Jurkat, Clone E6-1 (cell line): Measurements from ENCODE around the gene GPRASP2.

ENCODE experiments used
- DNase-seq: peaks from one replicate; pipeline ENCODE4 v3.0.0-alpha.2; 2011; ENCODE audit warnings: low read depth, low spot score
- H3K4me3 ChIP-seq: 2 replicates; pipeline ENCODE4 v1.5.1; 2011; ENCODE audit warnings: mild to moderate bottlenecking, low read length, control low read depth, moderate library complexity

The GPRASP2 gene

DNA sequence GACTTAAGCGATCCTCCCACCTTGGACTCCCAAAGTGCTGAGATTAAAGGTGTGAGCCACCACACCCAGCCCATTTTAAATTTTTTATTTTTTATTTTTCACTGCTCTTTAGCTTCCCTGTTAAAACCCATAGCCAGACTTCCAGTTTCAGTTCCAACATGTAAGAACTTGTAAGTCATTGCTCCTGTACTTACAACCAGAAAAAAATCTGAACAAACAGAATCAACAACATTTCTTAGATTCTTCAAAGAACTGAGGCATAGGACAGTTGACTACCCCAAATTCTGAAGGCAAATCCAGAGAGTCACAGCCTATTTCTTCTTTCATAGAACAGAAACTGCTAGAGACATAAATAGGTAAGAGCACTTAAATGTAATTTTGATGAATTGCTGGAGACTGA is 16.4 kb downstream of the GPRASP2 start:
- H3K4me3 ChIP-seq = no peak overlapping the region
- DNase-seq = no peak

DNA sequence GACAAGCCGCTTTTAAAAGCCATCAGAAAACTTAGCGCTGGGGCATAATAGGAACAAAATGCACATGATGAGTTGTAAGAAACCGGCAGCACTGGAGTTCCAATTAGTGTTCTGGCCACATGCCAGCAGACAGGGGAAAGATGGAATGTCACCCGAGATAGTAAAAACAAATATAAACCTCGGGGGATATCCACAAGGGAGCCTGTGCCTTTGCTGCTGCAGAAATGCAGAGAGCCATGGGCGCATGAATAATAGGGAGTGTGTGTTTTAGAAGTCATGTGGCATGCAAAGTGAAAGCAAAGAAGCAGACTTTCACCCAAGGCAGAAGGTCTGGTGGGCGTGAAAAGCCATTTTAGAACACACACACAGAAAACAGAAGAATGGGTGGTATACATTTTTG is 27.4 kb downstream of the GPRASP2 start:
- DNase-seq = no peak
- no peak overlapping the region for H3K4me3 ChIP-seq

DNA sequence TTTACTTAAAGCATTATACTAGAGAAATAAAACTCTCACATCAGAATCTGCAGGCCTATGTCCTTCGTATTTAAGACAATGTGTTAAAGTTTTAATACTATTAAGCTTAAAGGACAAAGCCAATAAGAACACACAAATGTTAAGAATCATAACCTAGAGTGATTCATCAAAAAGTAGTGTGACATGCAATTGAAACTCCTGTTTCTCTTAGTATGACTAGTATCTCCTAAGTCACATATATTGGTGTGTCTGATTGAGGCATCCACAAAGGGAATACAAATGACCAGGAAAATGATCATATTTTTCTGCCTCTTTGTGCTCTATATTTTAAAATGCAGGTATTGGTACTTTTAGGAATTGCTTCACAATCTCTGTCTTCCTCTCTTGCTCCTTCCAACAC is 32.1 kb downstream of the GPRASP2 start:
- no peak for DNase-seq
- no peak overlapping the region for H3K4me3 ChIP-seq

DNA sequence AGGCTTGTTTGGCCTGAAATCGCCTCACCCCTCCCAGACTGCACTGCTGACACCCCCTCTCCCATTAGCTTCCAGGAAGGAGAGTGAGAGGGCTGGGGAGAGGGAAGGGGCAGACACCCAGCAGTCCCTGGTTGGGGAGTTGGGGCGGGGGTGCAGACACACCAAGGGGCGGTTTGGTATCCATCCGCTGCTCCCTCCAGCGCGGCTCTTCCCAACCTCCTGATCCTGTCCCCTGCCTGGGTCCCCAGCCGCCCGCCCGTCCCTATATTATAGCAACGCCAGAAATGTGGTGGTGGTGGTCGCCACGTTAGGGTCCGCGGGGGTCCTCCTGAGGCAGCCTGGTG is 33.2 kb downstream of the GPRASP2 start:
- no peak for DNase-seq
- H3K4me3 ChIP-seq = no peak overlapping the region

DNA sequence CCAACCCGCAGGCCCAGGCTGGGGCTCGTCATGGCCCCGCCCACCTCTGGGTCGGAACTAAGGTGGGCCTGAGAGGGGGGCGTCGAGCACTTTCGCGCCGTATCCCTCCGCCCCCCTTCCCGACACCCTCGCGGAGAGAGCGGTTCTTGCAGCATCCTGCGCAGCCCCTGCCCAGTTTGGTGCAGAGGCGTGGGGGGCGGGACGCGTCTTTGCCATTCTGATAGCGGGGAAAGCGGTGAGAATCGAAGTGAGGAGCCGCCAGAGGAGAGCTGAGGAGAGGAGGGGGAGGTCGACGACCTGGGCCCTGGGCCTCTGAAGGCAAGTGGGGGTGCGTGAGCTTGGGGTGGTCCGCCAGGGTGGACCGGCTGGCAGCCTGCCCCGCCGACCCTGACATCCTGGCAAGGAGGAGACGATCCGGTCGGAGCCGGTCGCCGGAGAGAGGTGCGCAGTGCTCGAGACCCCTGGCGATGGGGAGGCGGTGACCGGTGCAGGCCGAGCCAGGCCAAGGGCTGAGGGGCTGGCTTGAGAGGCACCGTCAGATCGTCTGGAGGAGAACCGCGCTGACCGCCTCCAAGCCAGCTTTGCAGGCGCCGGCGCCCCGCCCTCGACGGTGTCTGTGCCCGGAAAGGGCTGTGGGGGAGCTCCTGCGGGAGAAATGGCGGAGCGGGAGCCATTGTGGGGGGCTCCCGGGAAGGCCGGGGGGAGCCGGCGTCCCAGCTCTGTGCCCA is 33.8 kb downstream of the GPRASP2 start:
- DNase-seq = no peak
- no peak overlapping the region for H3K4me3 ChIP-seq

DNA sequence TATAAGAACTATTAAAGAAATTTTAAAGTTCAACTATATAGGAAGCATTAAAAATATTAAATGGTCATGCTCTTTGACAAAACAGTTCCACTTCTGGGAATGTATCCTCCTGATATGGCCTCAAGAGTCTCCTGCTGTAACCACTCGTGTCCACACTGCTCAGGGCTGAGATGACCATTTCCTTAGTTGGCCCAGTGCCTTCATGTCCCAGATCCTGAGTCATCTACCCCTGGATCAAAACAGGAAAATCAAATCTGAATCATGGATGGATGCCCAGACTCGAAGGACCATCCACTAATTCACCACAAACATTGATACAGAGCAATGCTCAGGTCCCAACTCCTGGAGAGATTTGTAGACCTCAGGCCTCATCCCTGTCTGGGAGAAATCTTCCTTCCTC is 53.0 kb downstream of the GPRASP2 start:
- H3K4me3 ChIP-seq = no peak overlapping the region
- DNase-seq = no peak

DNA sequence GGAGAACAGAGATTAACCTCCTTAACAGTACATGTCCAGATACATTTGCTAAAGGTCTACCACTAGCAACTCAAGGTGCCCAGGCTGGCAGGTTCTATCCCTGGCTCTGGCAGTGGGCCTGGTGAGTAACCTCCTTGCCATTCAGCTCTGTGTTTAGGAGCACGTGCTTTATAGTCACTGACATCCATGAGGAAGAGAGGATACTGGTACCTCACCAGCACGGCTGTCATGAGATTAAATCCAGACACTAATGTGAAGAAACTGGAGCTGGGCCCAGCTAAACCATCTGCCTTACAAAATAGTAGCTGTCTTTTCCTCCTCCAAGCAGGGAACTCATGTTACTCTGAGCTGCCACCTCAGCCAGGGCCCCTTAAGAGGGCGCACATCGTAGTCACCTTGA is 53.6 kb downstream of the GPRASP2 start:
- H3K4me3 ChIP-seq = no peak overlapping the region
- no peak for DNase-seq

DNA sequence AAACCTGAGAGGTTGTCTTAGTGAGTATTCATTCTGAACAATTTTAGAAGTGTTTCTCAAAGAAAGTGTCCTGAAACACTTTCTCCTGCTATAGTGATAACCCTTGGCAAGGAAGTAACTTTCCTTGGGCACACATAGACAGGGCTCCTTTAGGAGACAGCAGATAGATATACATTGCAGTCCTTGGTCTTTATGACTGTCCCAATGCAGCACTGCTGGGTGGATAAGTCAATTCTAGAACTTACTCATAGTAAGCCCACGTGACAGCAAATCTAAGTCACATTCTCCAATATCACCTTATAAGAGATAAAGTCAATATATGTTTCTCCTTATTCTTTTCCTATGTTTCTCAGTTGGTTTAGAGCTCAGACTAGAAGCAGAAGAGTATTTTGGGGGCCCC is 55.0 kb downstream of the GPRASP2 start:
- no peak overlapping the region for H3K4me3 ChIP-seq
- no peak for DNase-seq
